ENCODE measurements around the gene GLCE.

Gene GLCE

DNA sequence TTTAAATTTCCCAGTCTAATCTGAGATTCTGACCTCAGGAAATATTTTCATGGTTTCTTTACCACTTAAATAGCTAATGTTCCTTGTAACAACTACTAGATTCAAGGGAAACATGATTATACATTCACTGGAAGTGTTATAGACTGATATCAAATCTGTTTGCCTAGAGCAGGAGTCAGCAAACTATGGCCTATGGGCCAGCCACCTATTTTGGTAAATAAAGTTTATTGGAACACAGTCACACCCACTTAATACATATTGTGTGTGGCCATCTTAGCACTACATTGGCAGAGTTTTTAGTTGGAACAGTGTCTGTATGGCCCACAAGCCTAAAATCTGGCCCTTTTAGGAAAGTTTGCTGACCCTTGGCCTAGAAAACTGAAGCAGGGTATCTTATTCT is 50.1 kb downstream of the GLCE start:
- DNase-seq, result no peak

DNA sequence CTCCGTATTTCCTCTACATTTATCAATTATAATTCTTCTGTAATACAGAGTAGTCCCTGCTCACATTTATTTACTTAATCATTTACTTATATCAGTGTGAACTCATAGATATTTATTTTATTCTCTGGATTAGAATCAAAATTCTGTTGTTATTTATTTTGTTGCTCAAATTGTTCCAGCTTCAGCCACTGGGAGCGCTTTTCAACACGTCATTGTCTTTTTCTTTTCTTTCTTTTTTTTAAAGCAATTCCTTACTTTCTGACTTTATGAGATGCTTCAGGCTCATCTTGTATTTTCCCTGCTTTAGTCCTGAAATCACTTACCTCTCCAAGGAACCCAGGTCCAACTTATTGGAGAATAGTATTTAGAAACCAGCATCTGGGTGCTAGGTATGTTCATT is 53.4 kb downstream of the GLCE start:
- DNase-seq, result no peak

DNA sequence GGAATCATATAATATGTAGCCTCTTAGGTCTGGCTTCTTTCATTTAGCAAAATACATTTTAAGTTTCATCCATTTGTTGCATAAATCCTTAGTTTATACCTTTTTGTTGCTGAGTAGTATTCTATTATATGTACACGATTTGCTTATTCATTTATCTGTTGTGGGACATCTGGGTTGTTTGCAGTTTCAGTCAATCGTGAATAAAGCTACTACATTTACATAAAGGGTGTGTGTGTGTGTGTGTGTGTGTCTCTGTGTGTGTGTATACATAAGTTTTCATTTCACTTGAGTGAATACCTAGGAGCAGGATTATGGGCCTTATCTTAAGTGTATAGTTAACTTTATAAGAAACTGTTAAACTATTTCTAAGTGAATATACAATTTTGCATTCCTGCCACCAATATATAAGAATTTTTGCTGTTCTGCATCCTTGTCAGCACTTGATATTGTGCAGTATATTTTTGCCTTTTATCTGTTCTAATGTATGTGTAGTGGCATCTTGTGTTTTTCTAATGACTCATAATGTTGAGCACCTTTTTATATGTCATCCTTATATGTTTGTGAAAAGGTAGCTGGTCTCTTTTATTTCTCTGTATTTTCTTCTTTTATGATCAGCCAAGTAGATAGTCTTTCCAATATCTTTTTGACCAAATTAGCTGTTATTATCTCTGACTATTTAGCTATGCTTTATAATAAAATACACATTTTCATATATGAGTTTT is 55.0 kb downstream of the GLCE start:
- DNase-seq, result no peak

DNA sequence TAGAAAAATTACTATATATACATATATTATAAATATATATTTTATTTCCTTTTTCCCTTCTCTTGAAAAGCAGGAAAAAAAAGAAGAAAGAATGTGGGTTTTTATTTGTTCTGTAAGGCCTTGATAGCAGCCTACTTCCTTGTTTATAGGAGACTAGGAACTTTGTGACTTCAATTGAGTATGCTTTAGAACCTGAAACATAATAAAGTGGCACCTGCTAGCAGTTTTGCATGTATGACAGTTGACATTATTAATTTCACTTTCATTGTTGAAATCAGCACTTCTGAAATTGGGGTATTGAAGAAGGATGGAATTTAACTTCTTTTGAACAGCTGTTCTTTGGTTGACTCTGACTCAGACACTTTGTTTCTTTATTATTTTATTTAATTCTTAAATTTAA is 56.9 kb downstream of the GLCE start:
- no peak for DNase-seq

DNA sequence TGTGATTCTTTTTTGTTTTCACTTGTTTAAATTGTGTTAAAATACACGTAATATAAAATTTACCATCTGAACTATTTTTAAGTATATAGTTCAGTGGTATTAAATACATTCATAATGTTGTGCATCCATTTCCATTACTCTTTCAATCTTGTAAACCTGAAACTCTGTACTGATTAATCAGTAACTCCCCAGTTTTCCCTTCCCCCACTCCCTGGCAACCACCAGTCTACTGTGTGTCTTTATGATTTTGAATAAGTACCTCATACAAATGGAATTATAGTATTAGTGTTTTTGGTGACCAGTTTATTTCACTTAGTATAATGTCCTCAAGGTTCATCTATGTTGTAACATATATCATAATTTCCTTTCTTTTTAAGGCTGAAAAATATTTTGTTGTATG is 59.3 kb downstream of the GLCE start:
- no peak for DNase-seq

DNA sequence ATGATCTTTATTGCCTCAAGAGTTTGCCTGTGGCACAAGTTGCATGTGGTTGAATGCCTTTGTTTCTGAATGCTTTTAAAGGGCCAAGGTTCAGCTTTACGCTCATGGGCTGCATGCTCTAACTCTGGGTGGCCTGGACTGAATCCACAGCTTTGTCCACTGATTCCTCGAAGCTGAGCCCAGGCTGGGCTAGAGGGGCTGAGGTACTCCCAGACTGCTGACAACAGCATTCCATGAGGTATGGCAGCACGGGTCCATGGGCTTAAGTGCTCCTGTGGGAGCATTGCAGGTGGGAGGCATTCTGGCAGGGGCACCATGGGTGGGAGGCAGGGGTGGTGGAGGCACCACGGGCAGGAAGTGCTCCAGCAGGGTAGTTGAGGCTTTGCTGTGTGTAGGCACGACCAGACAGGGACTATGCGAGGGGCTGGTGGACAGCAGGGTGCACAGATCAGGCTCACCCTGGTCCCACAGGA is 61.6 kb downstream of the GLCE start:
- DNase-seq, result no peak

DNA sequence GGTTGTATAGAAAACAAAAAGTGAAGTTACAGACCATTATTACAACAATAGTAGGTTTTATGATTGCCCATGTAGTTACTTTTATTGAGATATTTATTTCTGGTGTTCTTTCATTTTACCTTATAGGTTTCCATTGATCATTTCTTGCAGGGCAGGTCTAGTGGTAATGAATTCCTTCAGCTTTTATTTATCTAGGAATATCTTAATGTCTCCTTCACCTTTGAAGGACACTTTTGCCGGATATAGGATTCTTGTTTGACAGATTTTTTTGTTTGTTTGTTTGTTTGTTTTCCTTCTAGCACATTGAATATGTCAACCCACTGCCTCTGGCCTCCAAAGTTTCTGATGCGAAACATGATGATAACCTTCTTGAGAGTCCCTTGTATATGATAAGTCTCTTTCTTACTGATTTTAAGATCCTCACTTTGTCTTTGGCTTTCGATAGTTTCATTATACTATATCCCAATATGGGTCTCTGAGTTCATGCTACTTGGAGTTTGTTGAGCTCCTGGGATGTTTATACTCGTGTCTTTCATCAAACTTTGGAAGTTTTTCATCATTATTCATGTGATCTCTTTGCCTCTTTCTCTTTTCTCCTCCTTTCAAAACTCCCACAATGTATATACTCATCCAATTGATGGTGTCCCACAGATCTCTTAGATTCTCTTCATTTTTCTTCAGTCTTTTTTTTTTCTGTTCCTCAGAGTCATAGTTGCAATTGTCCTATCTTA is 62.8 kb downstream of the GLCE start:
- no peak for DNase-seq

DNA sequence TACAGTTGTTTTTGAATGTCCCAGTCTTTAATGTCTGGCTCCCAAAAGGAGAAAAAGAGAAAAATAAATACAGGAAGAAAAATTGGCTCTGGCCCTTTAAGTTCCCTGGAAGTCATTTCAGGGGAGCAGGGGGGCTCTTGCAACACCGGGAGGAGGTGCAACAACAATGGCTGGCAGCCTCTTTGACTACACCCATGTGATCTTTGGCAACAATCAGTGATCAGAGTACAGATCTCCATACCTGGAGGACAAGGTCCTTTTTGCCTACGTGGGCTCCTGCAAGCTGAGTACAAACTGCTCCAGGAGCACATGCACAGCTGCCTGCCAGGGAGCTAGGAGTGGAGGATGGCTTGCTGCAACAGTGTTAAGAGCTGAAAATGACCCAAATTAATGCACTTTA is 63.9 kb downstream of the GLCE start:
- no peak for DNase-seq

DNA sequence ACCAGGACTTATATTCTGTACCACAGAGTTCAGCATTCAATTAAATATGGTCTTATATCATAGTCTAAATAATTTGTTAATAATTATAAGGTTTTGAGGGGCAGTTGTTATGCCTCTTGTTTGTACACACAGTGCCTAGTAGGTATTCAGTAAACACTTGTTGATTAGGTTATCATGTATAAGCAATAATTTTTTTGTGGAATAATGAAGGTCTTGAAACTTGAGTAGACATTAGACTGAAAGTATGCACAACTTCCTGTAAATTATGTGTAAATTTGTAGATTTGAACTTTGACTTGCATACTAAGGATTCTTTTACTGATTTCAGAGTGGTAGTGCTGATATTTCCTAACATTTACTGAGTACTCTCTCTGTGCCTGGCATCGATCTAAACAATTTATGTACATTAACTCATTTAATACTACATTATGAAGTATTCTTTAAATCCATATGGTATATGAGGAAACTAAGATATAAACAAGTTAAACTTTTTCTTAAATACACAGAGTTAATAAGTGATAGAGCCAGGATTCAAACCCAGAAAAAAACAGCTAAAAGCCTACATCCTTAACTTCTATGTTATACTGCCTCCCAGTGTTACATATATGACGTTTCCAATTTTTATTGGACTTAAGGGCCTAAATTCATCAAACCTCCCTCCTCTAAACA is 65.1 kb downstream of the GLCE start:
- DNase-seq, result no peak

DNA sequence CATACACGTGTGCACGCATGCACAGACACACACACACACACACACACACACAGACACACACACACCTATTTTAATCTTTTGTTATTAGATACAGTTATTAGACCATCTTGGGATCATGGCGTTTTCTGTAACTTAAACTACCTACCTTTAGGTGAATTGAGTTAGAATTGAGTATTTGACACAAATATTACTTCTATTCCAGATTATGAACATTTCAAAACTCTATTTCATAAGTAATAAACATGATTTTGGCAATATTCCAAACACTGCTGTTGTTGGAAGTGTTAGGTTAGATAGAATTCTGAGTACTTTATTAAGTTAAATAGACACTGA is 65.6 kb downstream of the GLCE start:
- DNase-seq, result no peak

DNA sequence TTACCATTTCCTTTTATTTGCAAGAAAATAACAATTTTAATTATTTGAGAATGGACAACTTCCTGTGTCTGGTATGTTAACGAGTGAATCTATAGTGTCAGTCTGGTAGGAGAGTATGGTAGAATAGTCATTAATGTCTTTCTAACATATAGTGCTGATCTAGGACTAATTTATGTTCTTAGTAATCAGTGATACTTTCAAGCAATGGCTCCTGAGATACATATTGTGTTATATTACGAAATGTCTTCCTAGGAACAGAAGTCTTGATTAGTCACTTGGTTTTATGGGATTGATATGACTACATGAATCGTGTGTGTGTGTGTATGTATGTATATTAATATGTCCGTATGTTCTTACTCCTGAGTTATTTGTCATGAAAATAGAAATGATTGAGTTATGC is 71.7 kb downstream of the GLCE start:
- DNase-seq, result no peak

DNA sequence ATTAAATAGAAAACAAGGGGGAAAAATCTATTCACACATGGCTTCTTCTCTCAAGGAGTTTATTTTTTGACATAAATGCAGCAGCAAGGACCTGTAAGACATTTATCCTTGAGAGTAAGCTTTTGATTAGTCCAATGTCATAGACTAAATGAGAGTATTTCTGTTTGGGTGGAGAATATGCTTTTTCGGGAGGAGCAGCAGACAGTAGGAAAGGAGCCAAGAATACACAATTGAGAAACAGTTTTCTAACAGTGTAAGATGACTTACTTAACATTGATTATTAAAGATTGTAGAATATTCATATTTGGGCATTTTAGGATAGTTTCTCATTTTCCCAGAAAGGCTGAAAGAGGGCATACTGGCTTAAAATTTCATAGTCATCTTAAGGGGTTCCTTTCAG is 72.3 kb downstream of the GLCE start:
- no peak for DNase-seq

DNA sequence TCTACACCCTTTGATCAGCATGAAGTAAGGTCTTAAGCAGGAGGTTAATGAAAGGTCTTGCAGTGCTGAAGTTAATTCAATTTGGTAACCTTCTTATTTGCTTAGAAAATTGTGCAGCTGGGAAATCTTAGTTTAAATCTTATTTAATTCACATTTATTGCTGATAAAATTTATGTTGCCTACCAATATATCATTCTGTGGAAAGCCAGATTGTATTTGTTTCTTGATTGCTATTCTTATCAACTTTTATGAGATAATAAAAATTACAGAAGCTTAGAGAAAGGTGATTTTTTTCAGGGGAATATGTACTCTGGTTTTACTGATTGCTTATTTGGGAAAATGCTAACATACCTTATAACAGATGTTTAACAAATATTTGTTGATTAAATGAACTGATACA is 74.2 kb downstream of the GLCE start:
- no peak for DNase-seq

DNA sequence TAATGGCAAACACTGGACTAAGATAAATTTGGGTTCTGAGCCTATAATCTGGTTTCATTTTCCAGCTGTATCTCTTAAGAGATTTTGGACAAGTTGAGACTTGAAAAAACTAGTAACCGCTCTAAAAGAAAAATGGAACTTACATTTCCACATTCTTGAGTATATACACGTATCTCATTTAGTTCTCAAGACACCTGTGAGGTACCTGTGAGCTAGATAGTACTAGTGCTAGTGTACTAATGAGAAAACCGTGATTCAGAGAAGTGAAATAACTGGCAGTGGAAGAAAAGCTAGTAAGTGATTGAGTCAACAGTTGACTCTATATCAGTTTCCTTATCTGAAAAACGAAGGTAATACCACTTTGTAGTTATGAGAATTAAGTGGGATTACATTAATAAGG is 76.1 kb downstream of the GLCE start:
- DNase-seq, result no peak

DNA sequence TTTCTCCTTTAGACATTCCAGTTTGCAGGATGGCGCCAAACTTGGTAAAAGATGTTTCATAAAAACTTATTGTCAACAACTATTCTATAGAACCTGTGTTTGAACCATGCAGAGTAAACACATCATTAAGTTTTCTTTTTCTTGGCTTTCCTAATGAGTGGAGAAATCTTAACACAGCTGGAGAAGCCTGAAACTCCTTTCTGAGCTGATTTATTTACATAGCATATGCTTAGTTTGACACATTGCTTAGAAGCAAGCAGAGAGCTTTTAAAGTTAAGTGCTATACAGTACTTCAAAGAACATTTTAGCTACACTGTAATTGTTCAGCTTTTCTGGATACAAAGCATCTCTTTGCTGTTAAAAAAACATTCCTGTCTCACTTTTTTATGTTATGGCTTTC is 77.3 kb downstream of the GLCE start:
- no peak for DNase-seq

DNA sequence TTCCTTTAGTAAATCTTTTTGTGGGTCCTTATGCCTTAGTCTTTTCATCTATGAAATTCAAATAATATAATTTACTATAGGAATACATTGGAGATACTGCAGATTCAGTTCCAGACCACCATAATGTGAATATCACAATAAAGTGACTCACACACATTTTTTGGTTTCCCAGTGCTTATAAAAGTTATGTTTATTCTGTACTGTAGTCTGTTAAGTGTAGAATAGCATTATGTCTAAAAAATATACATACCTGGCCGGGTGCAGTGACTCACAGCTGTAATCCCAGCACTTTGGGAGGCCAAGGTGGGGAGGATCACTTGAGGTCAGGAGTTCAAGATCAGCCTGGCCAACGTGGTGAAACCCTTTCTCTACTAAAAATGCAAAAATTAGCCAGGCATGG is 84.4 kb downstream of the GLCE start:
- DNase-seq, result no peak

DNA sequence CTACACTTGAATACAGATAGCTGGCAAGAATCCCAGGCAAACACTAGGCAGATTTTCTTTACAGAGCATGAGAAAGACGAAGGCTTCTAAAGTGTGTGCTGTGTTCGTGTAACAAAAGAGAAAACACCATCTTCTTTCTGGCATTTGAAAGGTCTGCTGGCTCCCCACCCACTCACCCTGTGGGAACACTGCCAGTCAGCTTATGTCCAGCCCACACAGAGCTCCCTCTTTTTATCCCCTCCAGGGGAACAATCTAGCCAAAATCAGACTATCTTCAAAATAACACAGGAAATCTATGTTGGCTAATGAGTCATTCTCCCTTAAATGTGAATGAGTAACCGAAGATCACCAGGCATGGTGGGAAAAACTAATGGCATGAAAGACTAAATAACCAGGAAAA is 92.7 kb downstream of the GLCE start:
- DNase-seq, result no peak

DNA sequence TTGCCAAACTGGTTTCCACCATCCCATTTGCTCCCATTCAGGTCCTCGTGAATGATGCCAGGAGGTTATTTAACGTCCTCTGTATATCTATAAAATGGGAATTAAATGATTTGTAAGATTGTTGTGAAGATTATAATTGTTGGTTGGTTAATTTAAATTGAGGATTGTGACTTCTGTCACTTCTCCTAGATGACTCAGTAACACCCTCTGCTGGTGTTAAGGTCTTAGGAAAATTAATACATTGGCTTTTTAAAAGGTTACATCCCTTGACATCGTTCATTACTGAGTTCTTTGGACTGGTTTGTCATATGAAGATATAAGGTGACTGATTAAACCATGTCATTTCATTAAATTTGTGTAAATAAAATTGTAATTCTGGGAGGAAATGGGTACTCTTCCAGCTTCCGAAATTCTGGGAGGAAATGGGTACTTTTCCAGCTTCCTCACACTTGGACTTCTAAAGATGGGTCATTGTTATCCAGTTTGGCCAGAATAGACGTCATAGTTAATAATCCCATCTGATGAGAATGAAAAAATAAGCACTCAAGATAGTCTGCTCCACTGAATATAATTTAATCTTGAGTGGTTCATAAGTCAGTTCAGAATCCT is 105.0 kb downstream of the GLCE start:
- no peak for DNase-seq

DNA sequence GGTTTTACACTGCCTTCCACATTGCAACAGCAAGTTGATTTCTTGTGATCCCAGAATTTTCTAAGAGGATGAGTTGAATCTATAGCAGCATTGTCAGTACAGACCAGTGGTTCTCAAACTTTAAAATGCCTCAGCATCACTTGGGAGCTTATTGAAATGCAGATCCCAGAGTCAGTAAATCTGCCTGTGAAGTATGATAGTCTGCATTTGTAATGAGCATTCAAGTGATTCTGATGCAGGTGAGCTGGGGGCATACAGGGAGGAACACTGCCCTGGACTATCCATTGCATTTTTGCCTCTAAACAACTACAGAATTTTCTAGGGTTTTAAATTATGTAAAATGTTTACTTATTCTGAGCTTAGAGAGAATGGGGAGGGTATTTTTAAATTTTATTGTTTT is 110.8 kb downstream of the GLCE start:
- DNase-seq, result no peak

DNA sequence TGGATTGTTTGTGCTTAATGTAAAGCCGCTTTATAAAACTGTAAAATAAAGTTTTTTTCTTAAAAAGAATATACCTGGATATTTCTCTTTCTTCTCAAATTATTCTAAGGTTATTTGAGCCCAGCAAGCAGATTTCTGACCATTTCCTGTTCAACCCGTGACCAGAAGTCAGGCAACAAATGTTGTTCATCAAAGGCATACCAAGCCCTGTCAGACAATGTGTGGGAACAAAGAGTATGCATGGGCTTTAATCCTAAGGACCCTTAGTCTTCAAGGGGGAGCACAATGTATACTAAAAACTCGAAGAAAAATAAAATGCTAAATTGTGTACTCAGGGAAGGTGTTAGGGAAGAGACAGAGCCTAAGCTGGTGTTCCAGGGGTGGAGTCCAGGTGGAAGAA is 111.7 kb downstream of the GLCE start:
- DNase-seq, result no peak

DNA sequence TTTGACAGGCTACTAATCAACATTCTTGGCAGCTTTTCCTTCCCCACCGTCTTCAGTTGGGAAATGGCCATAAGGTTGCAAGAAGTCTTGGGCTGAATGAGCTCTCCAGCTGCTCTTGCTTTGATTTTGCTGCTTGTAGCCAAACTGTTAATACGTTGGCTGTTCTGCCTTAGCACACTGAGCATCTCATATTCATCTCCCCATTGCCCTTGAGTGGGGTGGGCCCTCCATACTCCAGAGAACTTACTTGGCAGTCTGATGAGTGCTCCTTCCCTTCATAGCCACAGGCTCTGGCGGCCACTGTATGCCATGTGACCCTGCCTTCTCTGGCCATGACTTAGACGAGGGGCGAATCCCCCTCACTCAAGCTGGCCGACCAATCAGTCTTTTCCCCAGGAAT is 112.5 kb downstream of the GLCE start:
- no peak for DNase-seq

DNA sequence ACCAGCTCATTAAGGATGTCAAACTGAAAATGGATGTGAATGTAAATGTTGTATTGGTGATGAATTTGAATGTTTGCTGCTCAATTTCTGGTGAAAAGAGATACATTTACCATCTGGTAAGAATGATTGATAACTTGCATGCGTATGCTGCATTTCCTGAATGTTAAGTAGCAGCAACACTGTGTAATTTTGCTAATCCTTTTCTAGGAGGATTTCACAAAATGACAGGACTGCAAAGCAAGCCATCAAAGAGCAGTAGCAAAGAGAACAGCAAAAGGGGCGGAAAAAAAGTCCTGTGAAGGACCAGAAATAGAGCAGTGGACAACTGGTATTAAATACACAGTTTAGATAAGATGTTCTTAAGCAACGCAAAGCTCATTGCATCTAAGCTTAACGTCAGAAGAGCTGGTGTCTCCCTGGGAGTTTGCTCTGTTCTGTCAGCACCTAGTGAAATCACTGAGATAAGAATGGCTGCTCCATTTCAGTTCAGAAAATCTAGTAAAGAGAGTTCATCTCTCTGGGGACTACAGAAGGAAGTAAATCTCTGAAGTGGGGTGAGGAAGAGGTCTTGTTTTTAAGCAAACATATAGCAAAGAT is 114.7 kb downstream of the GLCE start:
- DNase-seq, result no peak

DNA sequence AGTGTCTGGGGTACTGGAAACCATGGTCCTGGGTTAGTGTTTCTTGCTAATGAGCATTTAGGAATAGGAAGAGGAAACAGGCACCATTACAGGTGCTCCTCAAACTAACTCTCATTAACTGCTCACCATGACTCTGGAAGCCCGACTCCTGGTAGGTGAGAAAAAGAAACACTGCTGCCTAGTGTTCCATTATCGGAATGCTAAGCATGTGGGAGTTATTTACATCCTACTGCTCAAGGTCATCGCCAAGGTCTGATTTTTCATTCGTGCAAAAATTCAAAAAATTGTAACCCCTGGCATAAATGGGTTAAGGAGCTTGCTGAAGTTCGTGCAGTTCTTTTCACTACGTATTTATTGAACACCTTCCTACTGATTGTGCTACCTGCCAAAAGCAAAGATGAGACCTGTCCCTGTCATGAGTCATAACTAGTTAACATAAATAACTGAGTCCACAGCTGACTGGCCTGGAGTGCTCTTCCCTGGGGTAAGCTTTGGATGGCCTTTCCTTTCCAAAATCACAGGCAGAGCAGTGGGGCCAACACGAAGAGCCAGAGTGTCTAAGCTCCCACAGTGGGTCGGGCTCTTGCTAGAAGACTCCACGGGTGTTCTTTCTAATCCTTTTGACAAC is 115.6 kb downstream of the GLCE start:
- no peak for DNase-seq

All from activated effector memory CD4-positive, alpha-beta T cell treated with anti-CD3 and anti-CD28 coated beads, Interleukin-2, amount 50 U/mL, for 16 hours (primary cell).